ENCODE results near the gene PELI3.
"Not testable (repeated sequence)": the region's sequence is repeated elsewhere in the genome, so short reads cannot be mapped to it uniquely, and the experiment has no call there.

PELI3 gene

GRCh38 chr11:66447012-66447411, 19.7 kb upstream of the PELI3 start:
- DNase-seq (ENCODE audit: low read depth) = no peak

DNA sequence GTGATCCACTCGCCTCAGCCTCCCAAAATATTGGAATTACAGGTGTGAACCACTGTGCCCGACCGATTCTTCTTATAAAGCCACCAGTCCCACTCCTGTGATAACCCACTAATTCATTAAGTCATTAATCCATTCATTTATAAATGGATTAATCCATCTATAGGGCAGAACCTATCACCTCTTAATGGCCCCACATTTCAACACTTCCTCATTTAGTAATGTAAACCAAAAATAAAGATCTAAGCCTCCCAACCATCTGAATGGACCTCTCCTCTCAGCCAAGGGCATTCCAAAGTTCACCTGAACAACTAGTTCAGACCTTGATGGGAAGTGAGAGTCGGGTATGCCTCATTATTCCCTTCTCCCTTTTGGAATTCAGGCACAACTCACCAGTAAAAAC, 18.2 kb upstream of the PELI3 start:
- DNase-seq (ENCODE audit: low read depth) = no peak

DNA sequence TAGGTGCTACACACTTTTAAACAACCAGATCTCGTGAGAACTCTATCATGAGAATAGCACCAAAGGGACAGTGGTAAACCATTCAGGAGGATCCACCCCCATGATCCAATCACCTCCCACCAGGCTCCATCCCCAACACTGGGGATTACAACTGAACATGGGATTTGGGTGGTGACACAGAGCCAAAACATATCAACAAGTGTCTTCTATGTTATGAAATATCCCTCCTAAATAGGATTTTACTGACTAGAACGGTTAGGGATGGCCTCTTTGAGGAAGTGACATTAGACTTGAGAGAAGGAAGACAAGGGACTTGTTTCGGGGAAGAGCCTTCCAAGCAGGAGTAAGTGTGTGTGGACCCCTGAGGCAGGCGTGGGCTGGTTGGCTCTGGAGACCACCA, 16.1 kb upstream of the PELI3 start:
- DNase-seq (ENCODE audit: low read depth) = no peak

- no peak for DNase-seq (ENCODE audit: low read depth)
These were observed 15.0 kb upstream of the PELI3 start for GRCh38 chr11:66451663-66452062.

DNA sequence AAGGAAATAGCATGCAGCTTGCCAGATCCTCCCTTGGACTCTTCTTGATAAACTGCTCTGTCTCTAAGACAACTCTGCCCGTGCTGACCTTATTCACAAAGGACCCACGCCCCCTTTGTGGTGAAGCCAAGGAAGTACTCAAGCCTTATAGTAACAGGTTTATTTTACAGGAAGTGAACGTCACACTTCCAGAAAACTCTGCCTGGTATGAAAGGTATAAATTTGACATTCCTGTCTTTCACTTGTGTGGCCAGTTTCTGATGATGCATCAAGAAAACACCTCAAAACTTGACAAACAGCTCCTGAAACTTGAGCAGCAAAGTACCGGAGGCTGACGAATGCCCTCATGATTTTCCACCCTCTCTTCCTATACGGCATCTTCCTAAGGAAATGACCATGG, 12.5 kb upstream of the PELI3 start:
- DNase-seq (ENCODE audit: low read depth) = no peak

GRCh38 chr11:66454828-66455227, 11.9 kb upstream of the PELI3 start:
- no peak for DNase-seq (ENCODE audit: low read depth)

GRCh38 chr11:66457826-66458225, 8.9 kb upstream of the PELI3 start:
- DNase-seq (ENCODE audit: low read depth) = no peak

- DNase-seq (ENCODE audit: low read depth) = no peak
These were observed 7.4 kb upstream of the PELI3 start for GRCh38 chr11:66459138-66459778.

DNA sequence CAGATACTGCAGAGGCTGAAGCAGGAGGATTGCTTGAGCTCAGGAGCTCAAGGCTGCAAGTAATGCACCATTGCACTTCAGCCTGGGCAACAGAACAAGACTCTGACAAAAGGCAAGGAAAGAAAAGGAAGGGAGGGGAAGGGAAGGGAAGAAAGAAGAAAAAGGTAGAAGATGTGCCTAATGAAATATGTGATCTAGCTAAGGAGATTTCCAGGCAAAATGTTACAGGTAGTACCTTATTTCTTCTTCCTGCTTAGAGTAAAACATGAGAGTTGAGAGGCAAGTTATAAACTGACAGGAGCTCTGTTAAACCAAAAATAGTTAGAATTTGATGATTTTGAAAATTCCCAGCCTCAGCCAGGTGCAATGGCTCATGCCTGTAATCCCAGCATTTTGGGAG, 4.7 kb upstream of the PELI3 start:
- no peak for DNase-seq (ENCODE audit: low read depth)

DNA sequence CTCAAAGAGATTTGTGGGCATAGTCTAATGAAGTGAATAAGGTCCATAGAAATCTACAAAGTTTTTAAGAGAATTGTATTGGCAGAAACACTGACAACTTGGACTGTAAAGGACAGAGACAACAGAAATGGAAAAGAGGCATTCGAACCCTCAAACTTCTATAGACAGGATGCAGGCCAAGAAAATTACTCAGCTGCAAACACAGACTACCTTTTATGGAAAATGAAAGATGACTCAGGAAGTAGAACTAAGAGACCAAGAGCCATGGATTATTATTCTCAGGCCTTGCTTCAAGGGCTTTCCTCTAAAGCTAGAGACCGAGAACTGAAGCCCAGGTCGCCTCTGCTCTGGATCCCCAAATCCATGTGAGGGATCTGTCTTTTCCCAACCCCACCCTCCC, 3.8 kb upstream of the PELI3 start:
- DNase-seq (ENCODE audit: low read depth) = no peak

- not testable (repeated sequence) for DNase-seq (ENCODE audit: low read depth)
These were observed 2.6 kb upstream of the PELI3 start for GRCh38 chr11:66464116-66464515.

DNA sequence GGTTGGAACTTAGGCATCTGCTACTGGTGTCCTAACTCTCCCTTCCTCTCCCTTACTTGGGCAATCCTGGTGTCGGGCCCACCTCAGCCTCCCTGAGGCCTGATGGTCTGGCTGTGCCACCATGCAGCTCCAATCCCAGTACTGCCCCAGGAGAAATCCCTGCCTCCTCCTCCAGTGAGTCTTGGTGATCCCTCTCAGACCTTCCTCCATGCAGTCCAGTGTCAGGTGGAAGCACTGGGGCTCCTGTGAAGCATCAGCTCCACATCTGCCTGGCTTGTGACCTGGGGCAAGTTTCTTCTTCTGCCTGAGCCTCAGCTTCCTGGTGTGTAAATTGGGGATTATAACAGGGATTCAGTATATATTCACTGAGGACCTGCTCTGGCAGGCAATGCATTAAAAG, 1.8 kb upstream of the PELI3 start:
- DNase-seq (ENCODE audit: low read depth) = no peak

DNA sequence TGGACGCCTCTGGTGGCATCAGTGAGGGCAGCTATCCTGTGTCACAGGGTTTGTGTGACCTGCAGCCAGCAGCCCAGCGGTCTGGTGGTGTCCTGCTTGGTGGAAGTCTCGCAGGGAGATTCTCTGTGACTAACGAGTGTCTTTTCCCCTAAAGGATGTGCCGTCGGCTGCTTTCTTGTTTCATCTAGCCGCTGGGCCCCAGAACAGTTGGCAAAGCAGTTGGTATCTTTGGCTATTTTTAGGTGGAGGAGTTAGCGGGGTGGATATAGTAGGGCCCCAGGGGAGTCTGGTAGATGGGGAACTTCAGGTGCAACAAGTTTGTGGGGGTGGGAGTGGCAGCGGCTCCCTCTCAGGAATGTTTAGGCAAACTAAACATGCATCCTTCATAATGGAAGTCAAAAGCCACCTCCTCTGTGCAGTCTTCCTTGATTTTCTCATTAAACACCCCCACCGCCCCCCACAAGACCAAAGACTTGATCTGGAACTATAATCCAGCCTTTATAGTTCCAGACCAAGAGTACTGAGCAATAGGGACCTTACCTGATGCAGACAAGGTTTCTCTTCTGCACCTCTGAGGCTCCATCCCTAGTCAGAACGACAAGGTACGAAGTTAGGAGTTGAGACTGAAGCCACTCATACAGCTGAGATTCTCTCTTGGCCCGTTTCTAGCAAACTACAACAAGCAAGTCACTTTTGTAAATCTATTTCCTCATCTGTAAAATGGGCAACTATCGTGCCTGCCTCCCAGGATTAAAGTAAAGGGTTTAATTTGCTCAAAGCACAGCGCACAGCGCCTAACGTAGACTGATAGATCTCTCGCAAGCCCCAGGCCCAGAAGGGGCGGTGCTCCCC, 1.1 kb upstream of the PELI3 start:
- no peak for DNase-seq (ENCODE audit: low read depth)

GRCh38 chr11:66467034-66467659, 442 bp downstream of the PELI3 start:
- peak; percentile 34 for DNase-seq (ENCODE audit: low read depth)

DNA sequence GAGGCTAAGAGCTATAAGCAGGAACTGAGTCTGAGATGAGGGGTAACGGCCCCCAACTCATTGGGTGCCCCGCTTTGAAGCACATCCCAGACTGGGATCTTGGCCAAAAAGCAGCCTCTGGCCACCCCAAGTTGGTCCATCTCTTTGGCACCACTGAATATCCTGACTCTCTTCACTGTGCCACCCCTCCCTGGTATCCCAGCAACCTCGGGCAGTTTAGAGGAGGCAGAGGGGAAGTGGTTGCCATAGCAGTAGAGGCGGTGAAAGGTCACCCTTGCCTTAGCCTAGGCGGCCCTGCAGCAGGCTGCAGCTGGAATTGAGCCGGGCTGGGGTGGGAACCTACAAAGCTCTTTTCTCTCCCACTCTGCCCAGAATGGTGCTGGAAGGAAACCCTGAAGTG, 1.1 kb downstream of the PELI3 start:
- DNase-seq (ENCODE audit: low read depth) = no peak

- no peak for DNase-seq (ENCODE audit: low read depth)
These were observed 2.0 kb downstream of the PELI3 start for GRCh38 chr11:66468691-66469090.

DNA sequence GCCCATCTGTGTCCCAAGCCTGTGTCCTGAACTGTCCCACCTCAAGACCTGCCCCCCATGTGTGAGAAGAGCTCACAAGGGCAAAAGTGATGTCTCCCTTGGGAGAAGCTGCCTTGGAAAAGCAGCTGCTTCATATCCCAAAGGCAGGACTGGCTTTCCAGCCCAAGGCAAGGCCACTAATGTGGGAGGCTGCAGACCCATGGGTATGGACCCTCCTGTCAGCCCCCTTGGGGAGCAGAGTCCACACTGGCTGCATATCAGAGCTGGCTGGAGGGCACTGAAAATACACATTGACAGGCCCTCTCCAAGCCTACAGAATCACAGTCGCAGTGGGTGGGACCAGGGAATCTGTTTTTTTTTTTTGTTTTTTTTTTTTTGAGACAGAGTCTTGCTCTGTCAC, 2.7 kb downstream of the PELI3 start:
- no peak for DNase-seq (ENCODE audit: low read depth)

DNA sequence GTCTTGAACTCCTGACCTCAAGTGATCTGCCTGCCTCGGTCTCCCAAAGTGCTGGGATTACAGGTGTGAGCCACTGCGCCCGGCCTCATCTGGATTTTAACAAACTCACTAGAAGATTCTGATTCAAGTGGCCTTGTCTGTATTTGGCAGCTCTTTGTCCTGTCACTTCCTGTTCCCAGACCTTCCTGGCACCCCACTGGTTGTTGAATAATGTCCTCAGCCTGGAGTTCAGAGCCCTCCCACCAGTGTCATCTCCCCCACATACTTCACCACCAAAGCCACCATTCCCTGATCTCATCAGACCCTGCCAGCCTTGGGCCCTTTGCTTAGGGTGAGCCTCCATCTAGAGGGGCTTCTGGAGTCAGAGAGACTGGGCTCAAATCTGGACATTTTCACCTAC, 3.3 kb downstream of the PELI3 start:
- DNase-seq (ENCODE audit: low read depth) = no peak

GRCh38 chr11:66471142-66471541, 4.4 kb downstream of the PELI3 start:
- no peak for DNase-seq (ENCODE audit: low read depth)

GRCh38 chr11:66472054-66472453, 5.3 kb downstream of the PELI3 start:
- DNase-seq (ENCODE audit: low read depth) = no peak

DNA sequence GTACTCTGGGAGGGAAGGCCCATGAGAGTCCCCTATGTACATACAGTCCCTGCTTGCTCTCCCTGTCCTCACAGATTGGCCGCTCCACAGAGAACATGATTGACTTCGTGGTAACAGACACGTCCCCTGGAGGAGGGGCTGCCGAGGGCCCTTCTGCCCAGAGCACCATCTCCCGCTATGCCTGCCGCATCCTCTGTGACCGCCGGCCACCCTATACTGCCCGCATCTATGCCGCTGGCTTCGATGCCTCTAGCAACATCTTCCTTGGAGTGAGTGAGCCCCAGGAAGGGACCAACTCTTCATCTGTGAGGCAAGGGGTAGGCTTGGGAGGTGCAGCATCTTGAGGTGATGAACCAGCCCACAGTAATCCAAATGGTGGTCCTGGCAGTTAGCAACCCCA, 6.5 kb downstream of the PELI3 start:
- no peak for DNase-seq (ENCODE audit: low read depth)

DNA sequence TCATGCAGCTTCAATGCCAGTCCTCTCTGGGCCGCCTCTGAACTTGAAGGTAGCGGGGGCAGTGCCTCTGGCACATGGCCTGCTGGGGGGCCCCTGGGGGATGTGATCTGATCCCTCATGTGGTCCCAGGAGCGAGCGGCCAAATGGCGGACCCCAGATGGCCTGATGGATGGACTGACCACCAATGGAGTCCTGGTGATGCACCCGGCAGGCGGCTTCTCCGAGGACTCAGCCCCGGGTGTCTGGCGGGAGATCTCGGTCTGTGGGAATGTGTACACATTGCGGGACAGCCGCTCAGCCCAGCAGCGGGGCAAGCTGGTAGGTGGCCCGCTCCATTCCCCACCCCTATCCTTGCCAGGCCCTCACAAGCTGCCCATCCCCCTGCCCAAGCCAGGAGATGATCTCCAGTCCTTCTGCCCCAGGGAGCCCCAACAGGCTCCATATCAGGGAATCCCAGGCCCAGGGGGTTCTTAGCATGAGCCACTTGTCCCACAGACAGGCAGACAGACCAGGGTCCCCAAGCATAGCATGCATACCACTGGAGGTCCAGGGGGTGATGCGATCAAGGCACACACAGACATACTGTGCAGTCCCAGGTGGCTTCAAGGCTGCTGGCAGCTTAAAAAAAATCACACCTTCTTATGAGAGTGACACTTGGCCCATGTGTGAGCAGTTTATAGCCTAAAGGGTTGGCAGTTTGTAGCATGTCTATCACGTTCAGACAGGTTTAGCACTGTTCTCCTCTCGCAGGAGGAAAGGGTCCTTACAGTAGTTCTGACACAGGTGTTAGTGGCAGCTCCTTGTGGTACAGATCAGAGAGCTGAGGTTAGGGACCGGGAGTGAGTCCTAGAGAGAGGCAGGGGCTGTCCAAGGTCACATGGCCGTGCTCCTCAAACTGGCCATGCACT, 7.2 kb downstream of the PELI3 start:
- no peak for DNase-seq (ENCODE audit: low read depth)
